ENCODE results near the gene BLVRB. TPM values are rescaled to one million over a fixed set of nuclear protein-coding genes. Genes with fewer than 3 reads are reported as not detected.
"Not testable (repeated sequence)": the region's sequence is repeated elsewhere in the genome, so short reads cannot be mapped to it uniquely, and the experiment has no call there.

Gene BLVRB
- total RNA-seq (2014; rRNA removed; shearing (Covaris generic)) = 195 and 247 TPM in 2 replicates

- in situ Hi-C loops (cut with HindIII; ENCODE audit: low sequenced_read_pairs) = no loop called here
- DNase-seq (ENCODE audit: low spot score) = peak; percentile 100
Measured at GRCh38 chr19:40465557-40466218, at the start of gene BLVRB. Gene BLVRB, minus strand, starts transcription at chr19:40465745. Its CDS starts 57 bp downstream, at chr19:40465688.

GRCh38 chr19:40513741-40514315, 48.3 kb upstream of the BLVRB start:
- DNase-seq (ENCODE audit: low spot score) = no peak
- in situ Hi-C loops (cut with HindIII; ENCODE audit: low sequenced_read_pairs) = no loop called here

- in situ Hi-C loops (cut with HindIII; ENCODE audit: low sequenced_read_pairs) = no loop called here
- DNase-seq (ENCODE audit: low spot score) = no peak
Measured at GRCh38 chr19:40513345-40513678, 47.8 kb upstream of the BLVRB start.

GRCh38 chr19:40512473-40513344, 47.2 kb upstream of the BLVRB start:
- no peak for DNase-seq (ENCODE audit: low spot score)

GRCh38 chr19:40512110-40512472, 46.5 kb upstream of the BLVRB start:
- DNase-seq (ENCODE audit: low spot score) = no peak
- in situ Hi-C loops (cut with HindIII; ENCODE audit: low sequenced_read_pairs) = no loop called here

More at GRCh38 chr19:40512473-40513344, 47.2 kb upstream of the BLVRB start:
- in situ Hi-C loops (cut with HindIII; ENCODE audit: low sequenced_read_pairs) = no loop called here

GRCh38 chr19:40511487-40511886, 45.9 kb upstream of the BLVRB start:
- in situ Hi-C loops (cut with HindIII; ENCODE audit: low sequenced_read_pairs) = no loop called here
- DNase-seq (ENCODE audit: low spot score) = no peak

- DNase-seq (ENCODE audit: low spot score) = no peak
Measured at GRCh38 chr19:40510526-40511115, 45.1 kb upstream of the BLVRB start.

GRCh38 chr19:40508739-40509260, 43.3 kb upstream of the BLVRB start:
- no peak for DNase-seq (ENCODE audit: low spot score)
- in situ Hi-C loops (cut with HindIII; ENCODE audit: low sequenced_read_pairs) = no loop called here

More at GRCh38 chr19:40510526-40511115, 45.1 kb upstream of the BLVRB start:
- in situ Hi-C loops (cut with HindIII; ENCODE audit: low sequenced_read_pairs) = no loop called here

GRCh38 chr19:40507892-40508291, 42.3 kb upstream of the BLVRB start:
- in situ Hi-C loops (cut with HindIII; ENCODE audit: low sequenced_read_pairs) = no loop called here
- DNase-seq (ENCODE audit: low spot score) = no peak

GRCh38 chr19:40506099-40506498, 40.6 kb upstream of the BLVRB start:
- no peak for DNase-seq (ENCODE audit: low spot score)
- in situ Hi-C loops (cut with HindIII; ENCODE audit: low sequenced_read_pairs) = no loop called here

GRCh38 chr19:40503320-40503695, 37.8 kb upstream of the BLVRB start:
- no peak for DNase-seq (ENCODE audit: low spot score)
- in situ Hi-C loops (cut with HindIII; ENCODE audit: low sequenced_read_pairs) = no loop called here

- no peak for DNase-seq (ENCODE audit: low spot score)
- in situ Hi-C loops (cut with HindIII; ENCODE audit: low sequenced_read_pairs) = no loop called here
Measured at GRCh38 chr19:40502647-40503319, 37.2 kb upstream of the BLVRB start.

- in situ Hi-C loops (cut with HindIII; ENCODE audit: low sequenced_read_pairs) = no loop called here
- no peak for DNase-seq (ENCODE audit: low spot score)
Measured at GRCh38 chr19:40502081-40502480, 36.5 kb upstream of the BLVRB start.

- in situ Hi-C loops (cut with HindIII; ENCODE audit: low sequenced_read_pairs) = no loop called here
- DNase-seq (ENCODE audit: low spot score) = no peak
Measured at GRCh38 chr19:40501599-40501998, 36.1 kb upstream of the BLVRB start.

GRCh38 chr19:40500678-40501530, 35.4 kb upstream of the BLVRB start:
- in situ Hi-C loops (cut with HindIII; ENCODE audit: low sequenced_read_pairs); DNase-seq (ENCODE audit: low spot score): not testable (repeated sequence)

- in situ Hi-C loops (cut with HindIII; ENCODE audit: low sequenced_read_pairs) = no loop called here
- no peak for DNase-seq (ENCODE audit: low spot score)
Measured at GRCh38 chr19:40499320-40499719, 33.8 kb upstream of the BLVRB start.

GRCh38 chr19:40497214-40497613, 31.7 kb upstream of the BLVRB start:
- DNase-seq (ENCODE audit: low spot score) = no peak
- in situ Hi-C loops (cut with HindIII; ENCODE audit: low sequenced_read_pairs) = no loop called here

- in situ Hi-C loops (cut with HindIII; ENCODE audit: low sequenced_read_pairs) = no loop called here
- DNase-seq (ENCODE audit: low spot score) = no peak
Measured at GRCh38 chr19:40494191-40494838, 28.8 kb upstream of the BLVRB start.

Measured in G401 (cell line).